NCI-H2107 treated with DMSO at 0.1 percent for 48 hours (cell line): ENCODE data around the gene TMEM218.

Source experiments
- DNase-seq: peaks from one replicate; lab custom pipeline; 2025; ENCODE audit not compliant: unreplicated experiment; lab: John Stamatoyannopoulos, UW

TMEM218 gene

DNA sequence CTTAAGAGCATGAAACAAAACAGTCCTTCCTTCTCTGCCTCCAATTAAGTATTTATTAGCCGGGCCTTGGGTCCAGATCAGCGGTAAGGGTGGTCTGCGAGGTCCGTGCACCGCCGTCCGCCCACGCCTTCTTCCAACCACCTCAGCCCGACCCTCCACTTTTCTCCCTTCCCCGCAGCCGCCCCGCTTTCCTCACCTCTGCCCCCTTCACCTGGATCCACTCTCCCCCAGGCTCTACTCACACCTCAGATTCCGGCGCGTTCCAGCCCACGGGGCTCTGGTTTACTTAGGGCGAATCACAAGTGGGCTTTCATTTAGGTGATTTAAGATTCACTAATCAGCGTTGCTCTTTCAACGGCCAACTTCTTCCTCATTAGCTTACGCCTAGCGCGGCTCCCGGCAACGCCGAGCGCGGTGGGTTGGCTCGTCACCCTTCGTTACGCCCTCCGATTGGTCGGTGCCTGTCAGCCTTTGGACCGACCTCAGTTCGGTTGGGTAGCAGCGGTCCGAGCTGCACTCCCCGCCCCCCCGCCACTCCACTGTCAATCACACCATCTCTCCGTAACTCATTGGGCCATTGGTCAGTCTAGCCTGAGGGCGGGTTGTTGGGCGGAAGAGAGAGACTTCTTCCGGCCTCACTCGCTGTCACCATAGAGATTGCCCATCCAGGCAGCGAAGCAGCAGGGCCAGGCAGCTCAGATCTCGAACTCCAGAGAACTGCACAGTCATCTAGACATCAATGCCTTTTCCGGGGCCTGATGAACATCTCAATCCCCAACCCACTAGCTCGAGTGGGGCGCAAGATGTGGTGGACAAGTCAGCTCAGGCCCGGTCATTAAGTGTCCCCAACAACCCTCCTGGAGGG is at the start of gene TMEM218:
TSS of gene TMEM218 (minus strand) at position 284 of the 865 bp plus-strand sequence. CDS start 9,385 bp downstream, outside the sequence.
- peak; percentile 88 for DNase-seq

DNA sequence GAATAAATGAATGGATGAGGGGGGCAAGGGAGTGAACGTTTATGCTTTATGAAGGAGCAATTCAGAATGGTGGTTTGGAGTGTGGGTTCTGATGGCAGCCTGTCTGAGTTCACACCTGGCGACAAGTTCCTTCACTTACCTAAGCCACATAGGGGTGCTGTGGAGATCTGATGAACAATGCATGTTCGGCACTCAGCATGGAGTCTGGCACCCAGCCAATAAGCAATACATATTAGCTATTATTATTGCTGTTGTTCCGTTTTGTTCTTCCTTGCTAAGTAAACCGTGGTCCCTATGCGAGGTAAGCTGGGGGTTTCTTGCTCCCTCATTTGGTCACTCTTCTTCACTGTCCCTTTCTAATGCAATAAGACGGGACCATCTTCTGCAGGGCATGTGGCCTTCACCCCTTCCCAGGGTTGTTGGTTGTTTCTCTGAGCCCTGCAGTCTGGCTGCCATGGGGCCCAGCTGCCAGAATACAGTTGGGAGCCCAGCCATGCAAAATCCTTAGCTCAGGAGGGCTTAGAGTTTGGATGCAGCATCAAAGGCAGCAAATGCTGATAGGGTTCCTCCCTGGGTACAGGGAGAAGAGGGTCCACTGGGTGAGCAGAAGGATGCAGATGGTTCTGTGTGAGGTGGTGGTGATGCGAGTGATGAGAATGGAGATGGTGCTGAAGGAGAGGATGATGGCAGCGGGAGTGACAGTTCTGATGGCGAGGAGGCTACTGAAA is 46.7 kb upstream of the TMEM218 start:
- no peak for DNase-seq

DNA sequence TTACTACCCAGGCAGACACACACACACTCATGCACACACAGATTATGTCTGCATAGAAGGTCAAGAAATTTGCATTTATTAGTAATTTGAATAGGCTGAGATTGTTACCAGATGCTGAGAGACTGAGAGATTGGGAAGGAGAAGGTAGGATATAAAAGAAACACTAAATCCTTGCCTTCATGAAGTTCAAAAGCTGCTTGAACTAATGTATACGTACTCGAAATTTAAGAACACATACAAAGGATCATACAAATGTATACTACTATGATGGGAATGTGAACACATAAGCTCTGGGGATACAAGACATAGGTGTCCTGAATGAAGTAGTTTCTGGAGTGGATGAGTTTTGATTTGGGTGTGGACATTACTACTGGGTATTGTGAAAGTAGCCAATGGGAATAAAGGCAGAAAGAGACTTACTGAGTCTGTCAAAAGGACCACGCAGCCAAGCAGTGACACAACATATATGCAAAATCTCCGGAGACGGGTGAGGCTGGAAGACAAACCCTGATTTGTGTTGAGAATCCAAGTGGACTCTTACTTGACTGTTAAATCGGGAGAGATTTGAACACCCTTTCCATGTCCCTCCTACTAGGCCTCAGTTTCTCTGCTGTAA is 45.8 kb upstream of the TMEM218 start:
- no peak for DNase-seq

GRCh38 chr11:125156346-125157117 is 45.1 kb upstream of the TMEM218 start:
- DNase-seq: no peak

- DNase-seq: no peak
These were observed 44.3 kb upstream of the TMEM218 start for GRCh38 chr11:125155767-125156166.

DNA sequence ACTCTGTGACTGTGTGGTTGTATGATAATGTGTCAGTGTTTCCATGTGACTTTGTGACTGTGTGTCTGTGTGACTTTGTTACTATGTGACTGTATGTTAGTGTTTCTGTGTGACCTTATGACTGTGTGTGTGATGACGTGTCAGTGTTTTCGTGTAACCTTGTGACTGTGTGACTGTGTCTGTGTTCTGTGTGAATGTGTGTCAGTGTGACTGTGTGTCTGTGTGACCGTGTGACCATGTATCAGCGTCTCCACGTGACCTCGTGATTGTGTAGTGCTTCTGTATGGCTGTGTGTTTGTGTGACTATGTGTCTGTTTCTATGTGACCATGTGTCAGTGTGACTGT is 43.6 kb upstream of the TMEM218 start:
- DNase-seq: no peak

- DNase-seq: no peak
These were observed 43.1 kb upstream of the TMEM218 start for GRCh38 chr11:125154378-125155099.

DNA sequence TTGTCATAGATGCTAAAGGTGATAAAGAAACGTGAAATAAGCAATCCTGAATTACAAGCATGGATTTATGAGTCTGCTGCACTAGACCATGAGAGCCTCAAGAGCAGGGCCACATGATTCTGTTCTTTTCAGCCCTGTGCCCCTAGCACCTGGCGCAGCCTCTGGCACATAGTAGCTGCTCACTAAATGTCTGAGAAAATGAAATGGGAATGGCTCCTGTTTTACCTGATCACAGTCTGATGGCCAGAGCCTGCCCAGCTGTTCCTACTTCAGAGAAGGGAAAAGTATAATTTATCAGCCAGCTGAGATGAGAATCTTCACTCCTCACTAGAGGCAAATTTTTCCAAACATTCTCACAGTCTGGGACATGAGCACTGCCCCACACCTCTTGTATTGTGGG is 42.4 kb upstream of the TMEM218 start:
- DNase-seq: no peak

- no peak for DNase-seq
These were observed 37.3 kb upstream of the TMEM218 start for GRCh38 chr11:125148743-125149142.

- DNase-seq: no peak
These were observed 36.6 kb upstream of the TMEM218 start for GRCh38 chr11:125148011-125148410.

DNA sequence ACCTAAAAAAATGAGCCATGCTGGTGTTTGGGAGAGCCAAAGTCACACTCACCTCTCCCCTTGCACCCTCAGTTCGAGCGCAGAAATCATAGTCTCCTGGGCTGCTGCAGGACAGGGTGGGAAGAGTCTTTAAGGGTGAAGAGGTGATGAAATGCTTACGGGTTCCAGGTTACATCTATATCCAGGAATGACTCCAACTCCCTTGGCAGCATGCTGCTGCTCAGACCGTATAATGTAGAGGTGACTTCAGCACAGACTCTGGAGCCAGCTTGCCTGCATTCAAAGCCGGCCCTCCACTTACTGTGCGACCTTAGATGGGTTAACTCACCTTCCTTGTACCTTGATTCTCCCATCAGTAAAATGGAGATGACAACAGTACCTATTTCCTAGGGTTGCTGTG is 35.9 kb upstream of the TMEM218 start:
- no peak for DNase-seq

- no peak for DNase-seq
These were observed 34.8 kb upstream of the TMEM218 start for GRCh38 chr11:125146232-125146631.

DNA sequence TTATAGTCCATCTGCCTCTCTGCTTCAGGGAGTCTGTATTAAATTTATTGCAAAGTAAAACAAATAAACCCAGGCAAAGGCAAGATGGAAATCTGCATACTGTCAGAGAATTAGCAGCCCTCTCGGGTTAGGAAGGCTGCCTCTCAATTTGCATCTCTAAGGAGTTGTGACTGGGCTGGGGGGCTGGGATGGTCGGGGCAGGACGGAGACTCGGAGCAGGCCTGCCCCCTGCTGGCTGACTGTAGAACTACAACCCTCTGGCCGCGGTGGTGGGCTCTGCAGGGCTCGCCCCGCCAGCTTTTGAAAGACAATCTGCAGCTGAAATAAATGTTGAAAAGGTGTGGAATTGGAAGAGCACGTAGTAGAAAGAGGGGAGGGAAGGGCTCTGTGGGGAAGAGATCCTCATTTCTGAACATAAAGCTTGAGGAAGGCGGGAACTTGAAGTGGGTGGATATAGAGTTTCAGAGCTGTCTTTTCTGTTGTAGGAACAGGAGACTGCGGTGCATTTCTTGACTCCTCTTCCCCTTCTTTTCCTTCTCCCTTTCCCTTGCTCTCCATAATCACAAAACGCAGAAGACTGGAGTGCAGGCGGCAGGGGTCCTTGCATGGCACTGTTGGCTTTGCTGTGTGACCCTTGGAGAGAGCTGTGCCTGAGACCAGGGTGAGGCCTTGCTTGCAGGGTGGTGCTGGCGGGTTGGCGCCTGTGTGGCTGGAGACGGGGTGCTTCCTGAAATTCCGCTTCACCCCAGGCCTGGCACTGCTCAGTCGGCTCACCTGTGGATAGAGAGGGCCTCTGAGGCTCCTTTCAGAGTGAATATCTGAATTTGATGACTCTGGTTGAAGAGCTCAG is 30.5 kb upstream of the TMEM218 start:
- no peak for DNase-seq

DNA sequence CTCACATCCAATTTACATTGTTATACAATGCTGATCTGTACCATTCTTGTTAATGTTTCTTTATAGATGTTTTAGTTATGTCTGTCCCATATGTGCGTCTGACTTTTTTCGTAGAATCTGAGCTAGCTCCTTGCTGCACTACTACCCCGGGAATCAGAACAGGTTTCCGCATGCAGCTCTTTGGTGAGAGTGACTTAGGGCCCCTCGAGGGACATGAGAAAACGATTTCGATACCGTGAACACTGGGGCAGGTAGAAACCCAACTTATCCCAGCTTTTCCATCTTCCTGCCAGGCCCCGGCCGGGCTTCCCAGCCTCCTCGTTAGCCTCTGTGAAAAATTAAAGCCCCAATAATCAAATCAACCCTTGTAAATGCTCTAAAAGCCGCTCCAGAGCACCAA is 29.8 kb upstream of the TMEM218 start:
- no peak for DNase-seq

DNA sequence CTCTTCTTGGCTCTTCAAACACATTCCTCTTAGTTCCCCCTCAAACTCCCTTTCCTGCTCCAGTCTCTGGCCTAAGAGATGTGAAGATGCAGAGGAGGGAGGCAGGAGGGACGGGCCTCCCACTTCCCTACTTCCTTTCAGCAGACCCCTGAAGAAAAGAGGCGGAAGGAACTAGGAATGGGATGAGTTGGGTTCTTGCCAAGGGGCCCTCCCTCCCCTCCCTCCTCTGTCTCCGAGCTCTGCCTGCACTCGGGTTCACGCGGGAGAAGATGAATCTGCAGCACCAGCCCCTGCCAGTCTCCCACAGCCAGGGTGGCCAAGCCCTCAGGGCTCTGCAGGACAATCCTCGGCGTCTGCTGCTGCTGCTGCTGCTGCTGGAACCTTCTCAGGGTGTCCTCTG is 28.8 kb upstream of the TMEM218 start:
- no peak for DNase-seq

DNA sequence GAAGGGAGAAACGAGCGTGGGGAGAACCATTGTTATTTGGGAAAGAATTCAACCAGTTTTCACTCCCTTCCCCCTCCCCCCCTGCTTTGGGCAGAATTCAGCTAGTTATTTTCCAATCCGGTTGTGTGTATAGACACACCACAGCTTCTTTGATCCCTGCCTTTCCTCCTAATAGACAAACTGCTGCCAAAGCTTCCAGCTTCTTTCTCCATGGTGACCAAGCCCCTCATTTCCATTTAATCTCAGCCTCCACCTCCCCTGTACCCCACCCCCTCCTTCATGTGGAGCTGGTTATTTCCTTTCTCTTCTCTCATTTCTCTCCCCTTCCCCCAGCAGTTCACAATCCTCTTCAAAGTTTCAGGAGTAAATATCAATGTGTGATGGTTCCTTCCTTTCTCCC is 28.4 kb upstream of the TMEM218 start:
- DNase-seq: no peak

DNA sequence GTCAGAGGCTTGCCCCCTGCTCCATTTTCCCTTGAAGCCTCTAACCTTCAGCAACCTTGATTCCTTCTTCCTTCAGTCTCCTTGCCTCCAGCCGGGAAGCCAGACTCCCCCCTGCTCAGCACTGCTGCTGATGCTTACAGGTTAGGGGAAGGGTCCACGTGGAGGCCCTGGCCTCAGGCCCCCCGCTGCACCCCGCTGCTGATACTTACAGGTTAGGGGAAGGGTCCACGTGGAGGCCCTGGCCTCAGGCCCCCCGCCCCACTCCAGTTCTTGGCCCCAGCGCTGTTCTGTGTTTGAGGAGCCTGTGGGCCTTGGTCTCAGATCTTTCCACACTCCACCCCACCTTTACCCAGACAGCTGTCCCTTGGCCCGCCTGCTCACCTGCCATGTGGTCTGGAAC is 27.5 kb upstream of the TMEM218 start:
- DNase-seq: no peak

DNA sequence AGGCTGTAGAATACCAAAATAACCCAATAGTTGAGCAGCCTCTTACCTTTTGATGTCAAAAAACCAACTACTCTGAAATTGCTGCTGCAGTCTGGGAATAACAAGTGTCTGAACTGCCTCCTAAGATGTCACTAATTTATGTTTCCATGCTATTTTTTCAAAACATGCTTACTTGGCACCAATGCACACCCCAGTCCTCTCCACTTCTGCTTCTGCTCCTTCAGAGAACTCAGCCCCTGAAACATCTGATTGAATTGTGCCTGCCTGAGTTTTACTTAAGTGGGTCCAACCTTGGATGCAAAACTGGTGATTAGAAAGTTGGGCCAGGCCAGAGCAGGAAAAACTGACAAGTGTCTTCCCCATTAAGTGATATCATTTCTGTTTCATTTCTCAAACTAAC is 24.6 kb upstream of the TMEM218 start:
- no peak for DNase-seq

DNA sequence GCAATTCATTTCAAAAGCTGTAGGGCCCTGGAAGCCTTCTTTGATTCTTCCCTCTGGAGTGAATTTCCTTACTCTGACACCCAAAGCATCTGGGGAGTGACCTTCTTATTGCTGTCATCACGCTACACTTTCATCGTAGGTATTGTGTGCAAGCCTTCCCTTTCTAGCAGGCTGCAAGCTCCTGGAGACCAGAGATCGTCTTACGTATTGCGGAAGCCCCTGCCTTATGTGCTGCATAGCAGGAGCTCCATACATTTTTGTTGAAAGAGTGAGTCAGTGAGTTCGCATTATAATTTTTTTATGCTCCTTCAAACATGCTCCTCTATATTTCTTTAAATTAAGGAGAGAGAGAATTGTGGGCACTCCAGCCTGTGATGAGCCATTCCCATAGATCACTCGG is 21.2 kb upstream of the TMEM218 start:
- DNase-seq: no peak

DNA sequence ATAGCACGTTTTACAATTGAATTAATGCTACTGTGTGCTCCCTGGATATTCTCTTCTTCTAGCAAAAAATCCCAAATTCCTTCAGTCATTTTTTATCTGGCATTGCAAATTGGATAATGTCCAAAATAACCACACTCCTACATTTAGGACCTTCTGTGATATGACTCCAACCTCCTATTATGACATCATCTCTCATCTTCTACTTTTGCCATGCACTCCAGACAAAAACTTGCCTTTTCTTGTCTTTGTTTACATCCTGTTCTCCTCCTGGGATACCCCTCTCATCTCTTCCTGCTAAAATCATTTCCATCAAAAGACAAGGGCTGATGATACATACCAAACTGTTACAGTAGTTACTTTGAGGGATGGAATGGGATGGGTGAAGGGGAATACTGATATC is 20.6 kb upstream of the TMEM218 start:
- no peak for DNase-seq
